NOMO-1 (cell line): ENCODE measurements around the gene C4B.
"Not testable (repeated sequence)": the region's sequence is repeated elsewhere in the genome, so short reads cannot be mapped to it uniquely, and the experiment has no call there.

Experiments used
- DNase-seq, 2 experiments: peaks; one replicate each; lab custom pipeline; 2025; ENCODE audit not compliant: unreplicated experiment in 2 of 2; lab: John Stamatoyannopoulos, UW

Gene C4B

GRCh38 chr6:32035283-32036013, 20.9 kb downstream of the C4B start:
- DNase-seq, result not testable (repeated sequence)

GRCh38 chr6:32037136-32037535, 22.5 kb downstream of the C4B start:
- DNase-seq, result not testable (repeated sequence)

- DNase-seq, result not testable (repeated sequence)
These were observed 23.3 kb downstream of the C4B start, which contains the start of gene CYP21A2 for GRCh38 chr6:32037598-32038524. Gene CYP21A2 (plus strand): TSS chr6:32038415. CDS start chr6:32038423, 8 bp downstream.

- not testable (repeated sequence) for DNase-seq
These were observed 24.3 kb downstream of the C4B start for GRCh38 chr6:32038878-32039277.

GRCh38 chr6:32039321-32040274, 25.0 kb downstream of the C4B start:
- not testable (repeated sequence) for DNase-seq

GRCh38 chr6:32040299-32041049, 25.9 kb downstream of the C4B start:
- DNase-seq, result not testable (repeated sequence)

- not testable (repeated sequence) for DNase-seq
These were observed 26.4 kb downstream of the C4B start for GRCh38 chr6:32041050-32041321.

- DNase-seq, result not testable (repeated sequence)
These were observed 26.8 kb downstream of the C4B start for GRCh38 chr6:32041385-32041784.

GRCh38 chr6:32042276-32042675, 27.7 kb downstream of the C4B start:
- not testable (repeated sequence) for DNase-seq

- not testable (repeated sequence) for DNase-seq
These were observed 29.2 kb downstream of the C4B start for GRCh38 chr6:32043589-32044380.

- not testable (repeated sequence) for DNase-seq
These were observed 30.3 kb downstream of the C4B start for GRCh38 chr6:32044916-32045315.

- DNase-seq, result no peak
These were observed 31.3 kb downstream of the C4B start for GRCh38 chr6:32045811-32046449.

- DNase-seq, result no peak
These were observed 32.0 kb downstream of the C4B start for GRCh38 chr6:32046450-32047083.

GRCh38 chr6:32047084-32047478, 32.5 kb downstream of the C4B start:
- DNase-seq, result no peak

GRCh38 chr6:32047539-32047854, 32.9 kb downstream of the C4B start:
- DNase-seq, result no peak

GRCh38 chr6:32047855-32048766, 33.5 kb downstream of the C4B start:
- peak; percentile 21 to 37 for DNase-seq

GRCh38 chr6:32049149-32049548, 34.6 kb downstream of the C4B start:
- DNase-seq, result not testable (repeated sequence)
